ENCODE measurements around the gene PKHD1.

GRCh38 chr6:51908243-51908642 lies 179.2 kb downstream of the PKHD1 start:
- TF ChIP-seq, protein P1, sequence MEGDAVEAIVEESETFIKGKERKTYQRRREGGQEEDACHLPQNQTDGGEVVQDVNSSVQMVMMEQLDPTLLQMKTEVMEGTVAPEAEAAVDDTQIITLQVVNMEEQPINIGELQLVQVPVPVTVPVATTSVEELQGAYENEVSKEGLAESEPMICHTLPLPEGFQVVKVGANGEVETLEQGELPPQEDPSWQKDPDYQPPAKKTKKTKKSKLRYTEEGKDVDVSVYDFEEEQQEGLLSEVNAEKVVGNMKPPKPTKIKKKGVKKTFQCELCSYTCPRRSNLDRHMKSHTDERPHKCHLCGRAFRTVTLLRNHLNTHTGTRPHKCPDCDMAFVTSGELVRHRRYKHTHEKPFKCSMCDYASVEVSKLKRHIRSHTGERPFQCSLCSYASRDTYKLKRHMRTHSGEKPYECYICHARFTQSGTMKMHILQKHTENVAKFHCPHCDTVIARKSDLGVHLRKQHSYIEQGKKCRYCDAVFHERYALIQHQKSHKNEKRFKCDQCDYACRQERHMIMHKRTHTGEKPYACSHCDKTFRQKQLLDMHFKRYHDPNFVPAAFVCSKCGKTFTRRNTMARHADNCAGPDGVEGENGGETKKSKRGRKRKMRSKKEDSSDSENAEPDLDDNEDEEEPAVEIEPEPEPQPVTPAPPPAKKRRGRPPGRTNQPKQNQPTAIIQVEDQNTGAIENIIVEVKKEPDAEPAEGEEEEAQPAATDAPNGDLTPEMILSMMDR (IDR thresholded peaks at IDR 0.05) = no peak
- TF ChIP-seq POLR2AphosphoS5 (IDR thresholded peaks at IDR 0.05) = no peak
- no peak for TF ChIP-seq POLR2A (IDR thresholded peaks at IDR 0.05)
- no peak for TF ChIP-seq EP300 (IDR thresholded peaks at IDR 0.05; ENCODE audit: low read depth)
